HEK293 (cell line): ENCODE measurements around the gene FOXO6.
A peak's percentile ranks its signal among the peaks of the same experiment; 100 is the strongest.

Source experiments
- HOXC10 ChIP-seq: sonication (generic); formaldehyde crosslinking; IDR thresholded peaks from 2 replicates; pipeline ENCODE4 v1.8.1; 2023; ENCODE audit warnings: mild to moderate bottlenecking, missing genetic modification reagents
- KLF16 ChIP-seq: fragments of 450-650 bp; formaldehyde crosslinking; IDR thresholded peaks from 2 replicates; pipeline ENCODE4 v1.5.1; 2017; ENCODE audit warnings: missing biosample characterization, missing genetic modification characterization
- KLF7 ChIP-seq: fragments of 450-650 bp; formaldehyde crosslinking; IDR thresholded peaks from 2 replicates; pipeline ENCODE4 v1.5.1; 2016; ENCODE audit warnings: missing biosample characterization, missing genetic modification characterization, borderline replicate concordance
- KLF8 ChIP-seq: fragments of 450-650 bp; formaldehyde crosslinking; IDR thresholded peaks from 2 replicates; pipeline ENCODE4 v1.5.1; 2016; ENCODE audit warnings: missing biosample characterization, missing genetic modification characterization
- KLF9 ChIP-seq: fragments of 450-650 bp; formaldehyde crosslinking; IDR thresholded peaks from 2 replicates; pipeline ENCODE4 v1.5.1; 2016; ENCODE audit warnings: missing biosample characterization, missing genetic modification characterization, low read depth
- TRIM28 ChIP-seq: IDR thresholded peaks from 2 replicates; pipeline ENCODE4 v1.6.1; 2011; ENCODE audit warnings: low read length, control low read depth, borderline replicate concordance
- ZBTB48 ChIP-seq: fragments of 450-650 bp; formaldehyde crosslinking; IDR thresholded peaks from 2 replicates; pipeline ENCODE4 v1.5.1; 2016; ENCODE audit warnings: missing biosample characterization, missing genetic modification characterization
- ZEB2 ChIP-seq: fragments of 450-650 bp; formaldehyde crosslinking; IDR thresholded peaks from 2 replicates; pipeline ENCODE4 v1.5.1; 2016; ENCODE audit warnings: missing biosample characterization, missing genetic modification characterization
- ZFP3 ChIP-seq: fragments of 450-650 bp; formaldehyde crosslinking; IDR thresholded peaks from 2 replicates; pipeline ENCODE4 v1.5.1; 2016; ENCODE audit warnings: low read depth, missing biosample characterization, missing genetic modification characterization
- ZNF114 ChIP-seq: fragments of 450-650 bp; formaldehyde crosslinking; IDR thresholded peaks from 2 replicates; pipeline ENCODE4 v1.5.0; 2017; ENCODE audit warnings: missing biosample characterization, missing genetic modification characterization
- ZNF121 ChIP-seq: fragments of 450-650 bp; formaldehyde crosslinking; IDR thresholded peaks from 2 replicates; pipeline ENCODE4 v1.5.1; 2016; ENCODE audit warnings: missing biosample characterization, missing genetic modification characterization
- ZNF155 ChIP-seq: fragments of 450-650 bp; formaldehyde crosslinking; IDR thresholded peaks from 2 replicates; pipeline ENCODE4 v1.5.1; 2016; ENCODE audit warnings: missing biosample characterization, missing genetic modification characterization
- ZNF157 ChIP-seq: fragments of 450-650 bp; formaldehyde crosslinking; IDR thresholded peaks from 2 replicates; pipeline ENCODE4 v1.5.1; 2016; ENCODE audit warnings: missing biosample characterization, missing genetic modification characterization
- ZNF202 ChIP-seq: fragments of 450-650 bp; formaldehyde crosslinking; IDR thresholded peaks from 2 replicates; pipeline ENCODE4 v1.5.1; 2016; ENCODE audit warnings: missing biosample characterization, missing genetic modification characterization, borderline replicate concordance
- ZNF341 ChIP-seq: fragments of 450-650 bp; formaldehyde crosslinking; IDR thresholded peaks from 2 replicates; pipeline ENCODE4; 2016; ENCODE audit warnings: low read depth, missing biosample characterization, missing genetic modification characterization
- ZNF37A ChIP-seq: fragments of 450-650 bp; IDR thresholded peaks from 2 replicates; pipeline ENCODE4 v1.5.1; 2018; ENCODE audit warnings: missing biosample characterization, missing genetic modification characterization
- ZNF549 ChIP-seq: fragments of 450-650 bp; IDR thresholded peaks from 2 replicates; pipeline ENCODE4 v1.5.1; 2018; ENCODE audit warnings: missing biosample characterization, missing genetic modification characterization, mild to moderate bottlenecking, inconsistent platforms, moderate library complexity
- ZNF555 ChIP-seq: fragments of 450-650 bp; formaldehyde crosslinking; conservative IDR thresholded peaks from 2 replicates; pipeline ENCODE4 v1.5.1; 2017; ENCODE audit warnings: missing biosample characterization, mild to moderate bottlenecking, missing genetic modification characterization, inconsistent platforms
- ZNF571 ChIP-seq: fragments of 450-650 bp; formaldehyde crosslinking; IDR thresholded peaks from 2 replicates; pipeline ENCODE4 v1.5.0; 2017; ENCODE audit warnings: missing biosample characterization, missing genetic modification characterization
- ZNF623 ChIP-seq: fragments of 450-650 bp; formaldehyde crosslinking; IDR thresholded peaks from 2 replicates; pipeline ENCODE4 v1.5.1; 2016; ENCODE audit warnings: missing biosample characterization, missing genetic modification characterization
- ZNF660 ChIP-seq: fragments of 450-650 bp; IDR thresholded peaks from 2 replicates; pipeline ENCODE4 v1.5.1; 2018; ENCODE audit warnings: missing biosample characterization, mild to moderate bottlenecking, missing genetic modification characterization
- ZNF76 ChIP-seq: fragments of 450-650 bp; formaldehyde crosslinking; IDR thresholded peaks from 2 replicates; pipeline ENCODE4; 2016; ENCODE audit warnings: low read depth, missing biosample characterization, missing genetic modification characterization, borderline replicate concordance
- ZNF768 ChIP-seq: fragments of 450-650 bp; formaldehyde crosslinking; IDR thresholded peaks from 2 replicates; pipeline ENCODE4 v1.5.1; 2018; ENCODE audit warnings: missing biosample characterization, mild to moderate bottlenecking, missing genetic modification characterization
- ZNF777 ChIP-seq: fragments of 450-650 bp; formaldehyde crosslinking; IDR thresholded peaks from 2 replicates; pipeline ENCODE4 v1.5.1; 2017; ENCODE audit warnings: missing biosample characterization, missing genetic modification characterization, borderline replicate concordance
- ZNF792 ChIP-seq: fragments of 450-650 bp; formaldehyde crosslinking; IDR thresholded peaks from 2 replicates; pipeline ENCODE4 v1.5.1; 2016; ENCODE audit warnings: missing biosample characterization, missing genetic modification characterization
- TF ChIP-seq, protein P1 (sequence below): IDR thresholded peaks from 2 replicates; pipeline ENCODE4 v1.6.1; 2011; ENCODE audit warnings: mild to moderate bottlenecking, low read depth, low read length, borderline replicate concordance
- TF ChIP-seq, protein P2 (sequence below): fragments of 450-650 bp; formaldehyde crosslinking; IDR thresholded peaks from 2 replicates; pipeline ENCODE4 v1.5.1; 2016; ENCODE audit warnings: missing biosample characterization, missing genetic modification characterization
- TF ChIP-seq, protein P3 (sequence below): fragments of 450-650 bp; formaldehyde crosslinking; IDR thresholded peaks from 2 replicates; pipeline ENCODE4 v1.5.1; 2016; ENCODE audit warnings: missing biosample characterization, missing genetic modification characterization, borderline replicate concordance

FOXO6 gene

DNA sequence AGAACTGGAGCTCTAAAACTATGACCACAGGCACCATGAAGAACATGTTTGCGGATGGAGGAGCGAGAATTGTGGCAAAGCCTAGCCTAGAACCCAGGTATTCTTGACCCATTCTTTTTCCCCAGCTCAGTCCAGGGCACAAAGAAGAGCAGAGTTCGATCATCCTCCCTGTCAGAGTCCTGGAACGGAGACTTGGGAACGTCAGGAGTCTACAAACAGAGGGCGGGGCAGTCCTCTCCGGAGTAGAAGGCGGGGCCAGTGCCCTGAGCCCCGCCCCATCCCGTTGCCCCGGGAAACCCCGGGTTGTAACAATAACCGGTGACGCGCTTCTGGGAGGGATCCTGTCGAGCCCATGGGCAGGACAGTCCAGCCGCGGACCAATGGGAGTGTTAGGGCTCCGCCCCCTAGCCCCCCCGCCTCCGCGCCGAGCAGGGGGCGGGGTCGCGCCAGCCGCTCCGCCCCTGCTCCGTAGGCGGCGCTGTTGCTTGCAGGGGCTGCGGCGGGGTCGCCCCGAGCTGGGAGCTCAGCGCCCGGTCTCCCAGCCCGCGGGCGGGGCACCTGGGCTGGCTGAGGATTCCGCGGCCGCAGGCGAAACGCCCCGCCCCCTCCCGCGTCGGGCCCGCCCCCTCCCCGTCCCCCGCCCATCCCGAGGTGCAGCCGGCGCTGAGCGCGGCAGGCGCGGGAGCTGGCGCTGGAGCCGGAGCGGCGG is at the start of gene FOXO6 (continued):
- TF ChIP-seq KLF16 (tag by site-specific recombination): peak; percentile 34; the same call in 1 of the 2 replicates
- TF ChIP-seq ZNF76 (tag by site-specific recombination): no peak
- no peak for TF ChIP-seq ZNF202 (tag by site-specific recombination)
- no peak for TF ChIP-seq ZNF37A (tag by site-specific recombination)
- no peak for TF ChIP-seq ZNF623
- no peak for TF ChIP-seq ZFP3
- no peak for TF ChIP-seq KLF7 (tag by site-specific recombination)
- TF ChIP-seq ZNF768 (tag by site-specific recombination): no peak
- TF ChIP-seq TRIM28: no peak; the same call in 1 of the 2 replicates
- no peak for TF ChIP-seq ZNF121
- peak; percentile 6; the same call in 1 of the 2 replicates for TF ChIP-seq ZBTB48 (tag by site-specific recombination)
- TF ChIP-seq, protein P1, sequence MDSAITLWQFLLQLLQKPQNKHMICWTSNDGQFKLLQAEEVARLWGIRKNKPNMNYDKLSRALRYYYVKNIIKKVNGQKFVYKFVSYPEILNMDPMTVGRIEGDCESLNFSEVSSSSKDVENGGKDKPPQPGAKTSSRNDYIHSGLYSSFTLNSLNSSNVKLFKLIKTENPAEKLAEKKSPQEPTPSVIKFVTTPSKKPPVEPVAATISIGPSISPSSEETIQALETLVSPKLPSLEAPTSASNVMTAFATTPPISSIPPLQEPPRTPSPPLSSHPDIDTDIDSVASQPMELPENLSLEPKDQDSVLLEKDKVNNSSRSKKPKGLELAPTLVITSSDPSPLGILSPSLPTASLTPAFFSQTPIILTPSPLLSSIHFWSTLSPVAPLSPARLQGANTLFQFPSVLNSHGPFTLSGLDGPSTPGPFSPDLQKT: no peak
- TF ChIP-seq ZNF777: no peak
- TF ChIP-seq ZNF660 (tag by site-specific recombination): peak; percentile 91
- TF ChIP-seq ZNF555 (tag by site-specific recombination): no peak
- TF ChIP-seq ZEB2 (tag by site-specific recombination): 0 out of 2 replicates have a peak, but pooled peaks have one; percentile 9
- TF ChIP-seq HOXC10 (CRISPR knock-in tag): no peak
- no peak for TF ChIP-seq ZNF571 (tag by site-specific recombination)
- TF ChIP-seq, protein P2, sequence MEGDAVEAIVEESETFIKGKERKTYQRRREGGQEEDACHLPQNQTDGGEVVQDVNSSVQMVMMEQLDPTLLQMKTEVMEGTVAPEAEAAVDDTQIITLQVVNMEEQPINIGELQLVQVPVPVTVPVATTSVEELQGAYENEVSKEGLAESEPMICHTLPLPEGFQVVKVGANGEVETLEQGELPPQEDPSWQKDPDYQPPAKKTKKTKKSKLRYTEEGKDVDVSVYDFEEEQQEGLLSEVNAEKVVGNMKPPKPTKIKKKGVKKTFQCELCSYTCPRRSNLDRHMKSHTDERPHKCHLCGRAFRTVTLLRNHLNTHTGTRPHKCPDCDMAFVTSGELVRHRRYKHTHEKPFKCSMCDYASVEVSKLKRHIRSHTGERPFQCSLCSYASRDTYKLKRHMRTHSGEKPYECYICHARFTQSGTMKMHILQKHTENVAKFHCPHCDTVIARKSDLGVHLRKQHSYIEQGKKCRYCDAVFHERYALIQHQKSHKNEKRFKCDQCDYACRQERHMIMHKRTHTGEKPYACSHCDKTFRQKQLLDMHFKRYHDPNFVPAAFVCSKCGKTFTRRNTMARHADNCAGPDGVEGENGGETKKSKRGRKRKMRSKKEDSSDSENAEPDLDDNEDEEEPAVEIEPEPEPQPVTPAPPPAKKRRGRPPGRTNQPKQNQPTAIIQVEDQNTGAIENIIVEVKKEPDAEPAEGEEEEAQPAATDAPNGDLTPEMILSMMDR (tag by site-specific recombination): peak; percentile 41; the same call in 1 of the 2 replicates
- TF ChIP-seq ZNF549: no peak
- no peak for TF ChIP-seq ZNF155 (tag by site-specific recombination)
- peak; percentile 47 for TF ChIP-seq KLF8 (tag by site-specific recombination)
- TF ChIP-seq ZNF114: no peak
- TF ChIP-seq ZNF792: no peak
- peak; percentile 92 for TF ChIP-seq KLF9 (tag by site-specific recombination)
- peak; percentile 42; the same call in 1 of the 2 replicates for TF ChIP-seq ZNF341 (tag by site-specific recombination)
- TF ChIP-seq, protein P3, sequence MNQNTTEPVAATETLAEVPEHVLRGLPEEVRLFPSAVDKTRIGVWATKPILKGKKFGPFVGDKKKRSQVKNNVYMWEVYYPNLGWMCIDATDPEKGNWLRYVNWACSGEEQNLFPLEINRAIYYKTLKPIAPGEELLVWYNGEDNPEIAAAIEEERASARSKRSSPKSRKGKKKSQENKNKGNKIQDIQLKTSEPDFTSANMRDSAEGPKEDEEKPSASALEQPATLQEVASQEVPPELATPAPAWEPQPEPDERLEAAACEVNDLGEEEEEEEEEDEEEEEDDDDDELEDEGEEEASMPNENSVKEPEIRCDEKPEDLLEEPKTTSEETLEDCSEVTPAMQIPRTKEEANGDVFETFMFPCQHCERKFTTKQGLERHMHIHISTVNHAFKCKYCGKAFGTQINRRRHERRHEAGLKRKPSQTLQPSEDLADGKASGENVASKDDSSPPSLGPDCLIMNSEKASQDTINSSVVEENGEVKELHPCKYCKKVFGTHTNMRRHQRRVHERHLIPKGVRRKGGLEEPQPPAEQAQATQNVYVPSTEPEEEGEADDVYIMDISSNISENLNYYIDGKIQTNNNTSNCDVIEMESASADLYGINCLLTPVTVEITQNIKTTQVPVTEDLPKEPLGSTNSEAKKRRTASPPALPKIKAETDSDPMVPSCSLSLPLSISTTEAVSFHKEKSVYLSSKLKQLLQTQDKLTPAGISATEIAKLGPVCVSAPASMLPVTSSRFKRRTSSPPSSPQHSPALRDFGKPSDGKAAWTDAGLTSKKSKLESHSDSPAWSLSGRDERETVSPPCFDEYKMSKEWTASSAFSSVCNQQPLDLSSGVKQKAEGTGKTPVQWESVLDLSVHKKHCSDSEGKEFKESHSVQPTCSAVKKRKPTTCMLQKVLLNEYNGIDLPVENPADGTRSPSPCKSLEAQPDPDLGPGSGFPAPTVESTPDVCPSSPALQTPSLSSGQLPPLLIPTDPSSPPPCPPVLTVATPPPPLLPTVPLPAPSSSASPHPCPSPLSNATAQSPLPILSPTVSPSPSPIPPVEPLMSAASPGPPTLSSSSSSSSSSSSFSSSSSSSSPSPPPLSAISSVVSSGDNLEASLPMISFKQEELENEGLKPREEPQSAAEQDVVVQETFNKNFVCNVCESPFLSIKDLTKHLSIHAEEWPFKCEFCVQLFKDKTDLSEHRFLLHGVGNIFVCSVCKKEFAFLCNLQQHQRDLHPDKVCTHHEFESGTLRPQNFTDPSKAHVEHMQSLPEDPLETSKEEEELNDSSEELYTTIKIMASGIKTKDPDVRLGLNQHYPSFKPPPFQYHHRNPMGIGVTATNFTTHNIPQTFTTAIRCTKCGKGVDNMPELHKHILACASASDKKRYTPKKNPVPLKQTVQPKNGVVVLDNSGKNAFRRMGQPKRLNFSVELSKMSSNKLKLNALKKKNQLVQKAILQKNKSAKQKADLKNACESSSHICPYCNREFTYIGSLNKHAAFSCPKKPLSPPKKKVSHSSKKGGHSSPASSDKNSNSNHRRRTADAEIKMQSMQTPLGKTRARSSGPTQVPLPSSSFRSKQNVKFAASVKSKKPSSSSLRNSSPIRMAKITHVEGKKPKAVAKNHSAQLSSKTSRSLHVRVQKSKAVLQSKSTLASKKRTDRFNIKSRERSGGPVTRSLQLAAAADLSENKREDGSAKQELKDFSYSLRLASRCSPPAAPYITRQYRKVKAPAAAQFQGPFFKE: no peak
- no peak for TF ChIP-seq ZNF157 (tag by site-specific recombination)
